ENCODE results near the gene COL23A1. TPM values are rescaled to one million over a fixed set of nuclear protein-coding genes. Genes with fewer than 3 reads are reported as not detected.

COL23A1 gene
- total and polyA plus RNA-seq, 2 experiments from 2014 or later, result 1.1 to 5.1 TPM

GRCh38 chr5:178380086-178380485, 210.1 kb downstream of the COL23A1 start:
- 81% methylated on average over 2 of the region's 2 CpGs for WGBS (ENCODE audit: low lambda C conversion rate, missing lambda C conversion rate)
- no peaks in the 10 kb centered on the region for H4K20me1 ChIP-seq (ENCODE audit: insufficient read depth, poor library complexity, severe bottlenecking)
- no peaks in the 10 kb centered on the region for H3K79me2 ChIP-seq
- H3K4me1 ChIP-seq (ENCODE audit: insufficient read depth), result peaks cover 40% of the 10 kb centered on the region
- DNase-seq (ENCODE audit: low spot score), result no peak
- H3K36me3 ChIP-seq (replicated peaks; ENCODE audit: insufficient read depth, low read depth), result no peaks in the 10 kb centered on the region
- H3K27ac ChIP-seq, result no peak overlapping the region
- no peak overlapping the region for H3K4me3 ChIP-seq
- no peak overlapping the region for H2AFZ ChIP-seq
- H3K4me2 ChIP-seq, result no peak overlapping the region
- no peaks in the 10 kb centered on the region for H3K9me3 ChIP-seq (ENCODE audit: low read depth)
- TF ChIP-seq EZH2phosphoT487 (IDR thresholded peaks at IDR 0.05; ENCODE audit: low read depth, severe bottlenecking, unreplicated experiment) (no peak), EZH2 (IDR thresholded peaks at IDR 0.05; ENCODE audit: borderline replicate concordance) (no peak), CTCF (IDR thresholded peaks at IDR 0.05; ENCODE audit: poor library complexity) (no peak)
- no peaks in the 10 kb centered on the region for H3K27me3 ChIP-seq
- H3K9me2 ChIP-seq (replicated peaks; ENCODE audit: insufficient read depth), result no peaks in the 10 kb centered on the region

- 74% methylated on average over 14 of the region's 14 CpGs for WGBS (ENCODE audit: low lambda C conversion rate, missing lambda C conversion rate)
- DNase-seq (ENCODE audit: low spot score), result no peak
- TF ChIP-seq CTCF (IDR thresholded peaks at IDR 0.05; ENCODE audit: poor library complexity), result no peak
- TF ChIP-seq EZH2 (IDR thresholded peaks at IDR 0.05; ENCODE audit: borderline replicate concordance), result no peak
- no peaks in the 10 kb centered on the region for H3K27me3 ChIP-seq
- no peaks in the 10 kb centered on the region for H4K20me1 ChIP-seq (ENCODE audit: insufficient read depth, poor library complexity, severe bottlenecking)
- H3K4me3 ChIP-seq, result no peak overlapping the region
- H3K9me3 ChIP-seq (ENCODE audit: low read depth), result no peaks in the 10 kb centered on the region
- H3K4me2 ChIP-seq, result peak overlapping the region; percentile 56
- peak overlapping the region; percentile 15 for H3K27ac ChIP-seq
- H3K4me1 ChIP-seq (ENCODE audit: insufficient read depth), result peaks cover 33% of the 10 kb centered on the region
- H2AFZ ChIP-seq, result no peak overlapping the region
- H3K9me2 ChIP-seq (replicated peaks; ENCODE audit: insufficient read depth), result no peaks in the 10 kb centered on the region
- H3K79me2 ChIP-seq, result no peaks in the 10 kb centered on the region
- H3K36me3 ChIP-seq (replicated peaks; ENCODE audit: insufficient read depth, low read depth), result no peaks in the 10 kb centered on the region
Observed at GRCh38 chr5:178378527-178379484, 211.4 kb downstream of the COL23A1 start.

- Histone ChIP-seq H3K36me3 (replicated peaks; ENCODE audit: insufficient read depth, low read depth) (no peaks in the 10 kb centered on the region), H4K20me1 (ENCODE audit: insufficient read depth, poor library complexity, severe bottlenecking) (no peaks in the 10 kb centered on the region), H3K9me3 (ENCODE audit: low read depth) (no peaks in the 10 kb centered on the region), H3K79me2 (no peaks in the 10 kb centered on the region), H3K27me3 (no peaks in the 10 kb centered on the region), H3K4me2 (no peak overlapping the region), H3K27ac (no peak overlapping the region), H3K4me3 (no peak overlapping the region), H2AFZ (no peak overlapping the region), H3K9me2 (replicated peaks; ENCODE audit: insufficient read depth) (no peaks in the 10 kb centered on the region), H3K4me1 (ENCODE audit: insufficient read depth) (peaks cover 22% of the 10 kb centered on the region)
- WGBS (ENCODE audit: low lambda C conversion rate, missing lambda C conversion rate), result 98% methylated on average over 21 of the region's 21 CpGs
- no peak for DNase-seq (ENCODE audit: low spot score)
- TF ChIP-seq EZH2phosphoT487 (IDR thresholded peaks at IDR 0.05; ENCODE audit: low read depth, severe bottlenecking, unreplicated experiment) (no peak), EZH2 (IDR thresholded peaks at IDR 0.05; ENCODE audit: borderline replicate concordance) (no peak), CTCF (IDR thresholded peaks at IDR 0.05; ENCODE audit: poor library complexity) (no peak)
Observed at GRCh38 chr5:178377583-178378270, 212.5 kb downstream of the COL23A1 start.

Data from hepatocyte (in vitro differentiated cells).